ENCODE results near the gene CNTFR.

CNTFR gene

GRCh38 chr9:34515959-34516358 lies 73.6 kb downstream of the CNTFR start:
- Histone ChIP-seq H3K4me1 (ENCODE audit: control insufficient read depth, low read length) (peaks cover 19% of the 10 kb centered on the region), H3K27me3 (ENCODE audit: control insufficient read depth, low read length) (peaks cover 10% of the 10 kb centered on the region), H3K4me3 (ENCODE audit: low read length) (no peak overlapping the region), H4K20me1 (ENCODE audit: control insufficient read depth, insufficient read depth, low read depth, low read length) (no peaks in the 10 kb centered on the region), H3K79me2 (ENCODE audit: control insufficient read depth, low read length) (no peaks in the 10 kb centered on the region), H3K36me3 (ENCODE audit: control insufficient read depth, low read length) (no peaks in the 10 kb centered on the region), H3K27ac (ENCODE audit: low read depth, low read length) (no peak overlapping the region), H3K9me3 (ENCODE audit: control insufficient read depth, insufficient read depth, low read length) (no peaks in the 10 kb centered on the region), H3K9me2 (replicated peaks; ENCODE audit: control insufficient read depth, low read length) (no peaks in the 10 kb centered on the region), H3K4me2 (ENCODE audit: low read length) (no peak overlapping the region), H3F3A (ENCODE audit: control insufficient read depth, insufficient read depth) (no peaks in the 10 kb centered on the region)
- TF ChIP-seq EZH2phosphoT487 (IDR thresholded peaks at IDR 0.05; ENCODE audit: borderline replicate concordance, low read length) (no peak), CTCF (IDR thresholded peaks at IDR 0.05; ENCODE audit: low read depth, low read length, poor library complexity, severe bottlenecking) (no peak)

DNA sequence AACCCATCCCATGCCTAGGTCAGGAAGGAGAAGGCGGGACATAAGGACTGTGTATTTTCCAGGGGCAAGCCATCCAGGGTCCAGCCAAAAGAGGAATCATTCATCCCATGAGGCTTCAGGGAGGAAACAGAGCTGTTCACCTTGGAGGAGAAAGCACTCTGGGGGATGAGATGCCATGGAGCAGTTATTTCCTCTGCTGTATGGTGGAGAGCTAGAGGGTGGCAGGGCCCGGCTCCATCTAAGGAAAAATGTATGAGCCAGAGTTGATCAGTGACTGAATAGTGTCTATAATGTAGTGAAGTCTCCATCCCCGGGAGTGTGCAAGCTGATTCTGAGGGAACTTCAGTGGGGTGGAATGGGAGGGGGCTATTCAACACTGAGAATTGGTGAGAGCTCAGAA lies 74.7 kb downstream of the CNTFR start:
- no peaks in the 10 kb centered on the region for H3K9me3 ChIP-seq (ENCODE audit: control insufficient read depth, insufficient read depth, low read length)
- no peaks in the 10 kb centered on the region for H3K79me2 ChIP-seq (ENCODE audit: control insufficient read depth, low read length)
- H4K20me1 ChIP-seq (ENCODE audit: control insufficient read depth, insufficient read depth, low read depth, low read length): no peaks in the 10 kb centered on the region
- TF ChIP-seq CTCF (IDR thresholded peaks at IDR 0.05; ENCODE audit: low read depth, low read length, poor library complexity, severe bottlenecking): no peak
- no peak for TF ChIP-seq EZH2phosphoT487 (IDR thresholded peaks at IDR 0.05; ENCODE audit: borderline replicate concordance, low read length)
- no peaks in the 10 kb centered on the region for H3F3A ChIP-seq (ENCODE audit: control insufficient read depth, insufficient read depth)
- no peak overlapping the region for H3K27ac ChIP-seq (ENCODE audit: low read depth, low read length)
- H3K9me2 ChIP-seq (replicated peaks; ENCODE audit: control insufficient read depth, low read length): no peaks in the 10 kb centered on the region
- H3K36me3 ChIP-seq (ENCODE audit: control insufficient read depth, low read length): no peaks in the 10 kb centered on the region
- no peak overlapping the region for H3K4me2 ChIP-seq (ENCODE audit: low read length)
- peaks cover 5% of the 10 kb centered on the region; the same call in 1 of the 2 replicates for H3K27me3 ChIP-seq (ENCODE audit: control insufficient read depth, low read length)
- no peak overlapping the region for H3K4me3 ChIP-seq (ENCODE audit: low read length)
- peaks cover 19% of the 10 kb centered on the region for H3K4me1 ChIP-seq (ENCODE audit: control insufficient read depth, low read length)

- TF ChIP-seq EZH2phosphoT487 (IDR thresholded peaks at IDR 0.05; ENCODE audit: borderline replicate concordance, low read length) (no peak), CTCF (IDR thresholded peaks at IDR 0.05; ENCODE audit: low read depth, low read length, poor library complexity, severe bottlenecking) (no peak)
- Histone ChIP-seq H3K4me1 (ENCODE audit: control insufficient read depth, low read length) (peaks cover 19% of the 10 kb centered on the region), H3K79me2 (ENCODE audit: control insufficient read depth, low read length) (no peaks in the 10 kb centered on the region), H3K4me3 (ENCODE audit: low read length) (no peak overlapping the region), H3K36me3 (ENCODE audit: control insufficient read depth, low read length) (no peaks in the 10 kb centered on the region), H3F3A (ENCODE audit: control insufficient read depth, insufficient read depth) (no peaks in the 10 kb centered on the region), H4K20me1 (ENCODE audit: control insufficient read depth, insufficient read depth, low read depth, low read length) (no peaks in the 10 kb centered on the region), H3K27ac (ENCODE audit: low read depth, low read length) (no peak overlapping the region), H3K4me2 (ENCODE audit: low read length) (no peak overlapping the region), H3K27me3 (ENCODE audit: control insufficient read depth, low read length) (peaks cover 5% of the 10 kb centered on the region; the same call in 1 of the 2 replicates), H3K9me3 (ENCODE audit: control insufficient read depth, insufficient read depth, low read length) (no peaks in the 10 kb centered on the region), H3K9me2 (replicated peaks; ENCODE audit: control insufficient read depth, low read length) (no peaks in the 10 kb centered on the region)
Observed at GRCh38 chr9:34514401-34514800, 75.1 kb downstream of the CNTFR start.
